Measurements from ENCODE around the gene CCDC181.

DNA sequence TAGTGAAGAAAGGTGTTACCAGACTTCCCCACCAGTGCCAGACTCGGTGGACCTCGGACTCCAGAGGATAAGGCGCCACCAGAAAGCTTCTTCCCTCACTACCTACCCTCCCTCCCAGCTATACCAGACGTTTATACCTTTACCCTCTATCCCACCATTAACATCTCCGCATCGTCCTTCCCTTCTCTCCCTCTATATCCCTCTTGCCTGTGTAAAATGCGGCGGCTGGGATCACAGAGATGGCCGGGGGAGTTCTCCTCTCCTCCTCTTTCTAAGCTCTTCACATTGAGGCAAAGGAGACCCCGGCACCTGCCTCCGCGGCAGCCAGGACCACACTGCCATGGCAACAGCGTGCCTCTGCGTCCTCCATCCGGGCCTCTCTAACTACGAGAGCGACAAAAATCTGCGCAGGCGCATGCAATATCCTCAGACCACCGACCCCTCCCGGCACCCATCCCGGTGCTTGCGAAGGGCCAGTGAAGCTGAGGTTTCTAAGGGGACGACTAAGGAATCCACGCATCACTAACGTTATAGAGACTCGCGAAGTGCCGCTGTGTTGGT, at the start of gene CCDC181:
- TF ChIP-seq EP300 (IDR thresholded peaks at IDR 0.05) (no peak), HEYL (CRISPR knock-in tag; IDR thresholded peaks at IDR 0.05) (no peak), JUNB (IDR thresholded peaks at IDR 0.05) (no peak), NR3C1 (IDR thresholded peaks at IDR 0.05) (no peak), POLR2A (IDR thresholded peaks at IDR 0.05; ENCODE audit: low read length) (no peak), RFX5 (IDR thresholded peaks at IDR 0.05) (no peak), ZSCAN20 (CRISPR knock-in tag; IDR thresholded peaks at IDR 0.05) (no peak)
- TF ChIP-seq, protein P1, sequence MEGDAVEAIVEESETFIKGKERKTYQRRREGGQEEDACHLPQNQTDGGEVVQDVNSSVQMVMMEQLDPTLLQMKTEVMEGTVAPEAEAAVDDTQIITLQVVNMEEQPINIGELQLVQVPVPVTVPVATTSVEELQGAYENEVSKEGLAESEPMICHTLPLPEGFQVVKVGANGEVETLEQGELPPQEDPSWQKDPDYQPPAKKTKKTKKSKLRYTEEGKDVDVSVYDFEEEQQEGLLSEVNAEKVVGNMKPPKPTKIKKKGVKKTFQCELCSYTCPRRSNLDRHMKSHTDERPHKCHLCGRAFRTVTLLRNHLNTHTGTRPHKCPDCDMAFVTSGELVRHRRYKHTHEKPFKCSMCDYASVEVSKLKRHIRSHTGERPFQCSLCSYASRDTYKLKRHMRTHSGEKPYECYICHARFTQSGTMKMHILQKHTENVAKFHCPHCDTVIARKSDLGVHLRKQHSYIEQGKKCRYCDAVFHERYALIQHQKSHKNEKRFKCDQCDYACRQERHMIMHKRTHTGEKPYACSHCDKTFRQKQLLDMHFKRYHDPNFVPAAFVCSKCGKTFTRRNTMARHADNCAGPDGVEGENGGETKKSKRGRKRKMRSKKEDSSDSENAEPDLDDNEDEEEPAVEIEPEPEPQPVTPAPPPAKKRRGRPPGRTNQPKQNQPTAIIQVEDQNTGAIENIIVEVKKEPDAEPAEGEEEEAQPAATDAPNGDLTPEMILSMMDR (IDR thresholded peaks at IDR 0.05), result no peak
- TF ChIP-seq, protein P2, sequence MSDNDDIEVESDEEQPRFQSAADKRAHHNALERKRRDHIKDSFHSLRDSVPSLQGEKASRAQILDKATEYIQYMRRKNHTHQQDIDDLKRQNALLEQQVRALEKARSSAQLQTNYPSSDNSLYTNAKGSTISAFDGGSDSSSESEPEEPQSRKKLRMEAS (IDR thresholded peaks at IDR 0.05), result no peak
